Small intestine (tissue), 7 donors: ENCODE data around the gene PSMB1. TPM values are rescaled to one million over a fixed set of nuclear protein-coding genes. Genes with fewer than 3 reads are reported as not detected.
A peak's percentile ranks its signal among the peaks of the same experiment; 100 is the strongest.
"Not testable (repeated sequence)": the region's sequence is repeated elsewhere in the genome, so short reads cannot be mapped to it uniquely, and the experiment has no call there.

Source experiments
- DNase-seq, 2 donors: peaks; one replicate each; pipeline versions ENCODE4 v3.0.0 to v3.0.0-alpha.2; 2013
- FAIRE-seq: peaks from 2 replicates; lab custom pipeline; 2012; peaks lifted over from hg19 to GRCh38; lab: Jason Lieb, UNC
- H3K27ac ChIP-seq, 3 donors: one replicate each; pipeline ENCODE4 v1.5.1; 2013; ENCODE audit warnings: low read length in 2 of 3, mild to moderate bottlenecking in 2 of 3, control low read depth in 1 of 3, inconsistent platforms in 1 of 3, low read depth in 1 of 3, moderate library complexity in 1 of 3
- H3K27me3 ChIP-seq, 3 donors: one replicate each; pipeline ENCODE4 v1.6.1; 2013; ENCODE audit warnings: low read length in 3 of 3, inconsistent platforms in 1 of 3; ENCODE audit not compliant: control insufficient read depth in 3 of 3, insufficient read depth in 3 of 3
- H3K36me3 ChIP-seq, 3 donors: one replicate each; pipeline ENCODE4 v1.6.1; 2013; ENCODE audit warnings: low read length in 3 of 3, inconsistent platforms in 1 of 3, low read depth in 1 of 3, mild to moderate bottlenecking in 1 of 3, moderate library complexity in 1 of 3; ENCODE audit not compliant: control insufficient read depth in 3 of 3, insufficient read depth in 2 of 3
- H3K4me1 ChIP-seq, 3 donors: one replicate each; pipeline ENCODE4 v1.6.1; 2013; ENCODE audit warnings: low read length in 2 of 3, inconsistent platforms in 1 of 3, low read depth in 1 of 3, mild to moderate bottlenecking in 1 of 3, moderate library complexity in 1 of 3; ENCODE audit not compliant: control insufficient read depth in 3 of 3, insufficient read depth in 2 of 3
- H3K4me3 ChIP-seq, 3 donors: one replicate each; pipeline ENCODE4 v1.5.1; 2013; ENCODE audit warnings: low read length in 3 of 3, control low read depth in 1 of 3, inconsistent platforms in 1 of 3, low read depth in 1 of 3, mild to moderate bottlenecking in 1 of 3, moderate library complexity in 1 of 3
- H3K9me3 ChIP-seq, 2 donors: one replicate each; pipeline ENCODE4 v1.6.1; 2013; ENCODE audit warnings: low read depth in 1 of 2, low read length in 1 of 2; ENCODE audit not compliant: control insufficient read depth in 2 of 2, insufficient read depth in 1 of 2
- WGBS, 3 donors: extraction: QIAGEN DNeasy Blood & Tissue Kit; methylation state at CpG; one replicate each; pipeline ENCODE4 v1.1.7; 2013; 5-methylcytosine and 5-hydroxymethylcytosine counted together
- polyA plus RNA-seq, 4 donors: library from polyadenylated mRNA; stranded (reverse) in 3 of 4; unstranded in 1 of 4; fragments of 200-250 nt in 3 of 4; fragments of 120-200 nt in 1 of 4; gene quantifications; one replicate each; pipeline versions ENCODE4 v1.2.1 to v1.2.3, GENCODE V29; 2013
- donor health status: healthy with polysubstance abuse.
- donor health status: control.
- donor health status: control.
- donor health status: Bipolar disorder and iron deficiency.
- donor health status: healthy.

Gene PSMB1
- polyA plus RNA-seq, 4 donors, result 198 to 314 (median 308) TPM

DNA sequence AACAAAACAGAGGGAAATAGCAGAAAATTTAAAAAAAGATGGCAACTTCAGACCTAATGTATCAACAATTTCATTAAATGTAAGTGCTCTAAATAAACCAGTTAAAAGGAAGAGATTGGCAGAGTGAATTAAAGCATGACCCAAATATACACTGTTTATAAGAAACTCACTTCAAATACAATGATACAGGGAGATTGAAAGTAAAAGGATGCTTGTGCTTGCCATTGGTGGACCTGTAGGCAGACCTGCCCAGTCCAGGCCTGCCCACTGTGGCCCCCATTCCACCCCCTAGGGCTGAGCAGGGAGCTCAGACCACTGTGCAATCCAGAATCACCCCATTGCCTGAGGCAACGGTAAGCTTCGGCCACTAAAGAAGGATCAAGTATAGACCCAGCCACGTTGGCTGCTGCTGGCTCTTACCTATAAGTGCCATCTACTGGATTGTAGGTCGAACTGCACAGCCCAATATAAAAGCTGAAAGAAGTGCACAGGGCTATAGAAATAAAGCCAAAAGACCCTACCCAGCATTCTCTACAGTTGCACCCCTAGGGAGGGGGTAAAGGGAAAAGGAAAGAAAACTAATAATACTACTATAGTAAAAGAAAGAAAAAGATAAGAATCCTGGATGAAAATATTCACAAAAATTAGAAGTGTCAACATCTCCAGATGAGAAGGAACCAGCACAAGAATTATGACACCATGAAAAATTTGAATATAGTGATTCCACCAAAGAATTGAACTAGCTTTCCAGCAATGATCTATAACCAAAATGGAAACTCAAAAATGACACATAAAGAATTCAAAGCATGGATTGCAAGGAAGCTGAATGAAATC is 36.1 kb downstream of the PSMB1 start:
- DNase-seq, result peak; percentile 54 to 56
- FAIRE-seq, result no peak
- Histone ChIP-seq H3K27me3 (no peaks in the 10 kb centered on the region), H3K9me3 (peaks cover 0 to 2% of the 10 kb centered on the region in 2 donors), H3K4me1 (no peaks in the 10 kb centered on the region), H3K27ac (no peak overlapping the region), H3K36me3 (no peaks in the 10 kb centered on the region), H3K4me3 (no peak overlapping the region)
- 0 to 1% (median 0%) methylated on average over 4 of the region's 4 CpGs for WGBS, 3 donors

DNA sequence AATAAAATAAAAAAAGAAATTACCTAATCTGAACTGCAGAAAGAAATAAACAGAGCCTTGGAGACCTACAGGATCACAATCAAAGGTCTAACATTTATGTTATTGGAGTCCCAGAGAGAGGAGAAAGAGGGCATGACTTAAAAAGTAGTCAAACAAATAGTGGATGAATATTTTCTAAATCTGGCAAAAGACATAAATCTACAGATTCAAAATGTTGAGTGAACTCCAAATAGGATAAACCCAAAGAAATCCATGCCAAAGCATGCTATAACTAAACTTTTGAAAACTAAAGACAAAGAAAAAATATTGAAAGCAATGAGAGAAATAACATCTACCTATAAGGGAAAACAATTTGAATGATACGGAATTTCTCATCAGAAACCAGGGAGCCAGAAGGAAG is 38.2 kb downstream of the PSMB1 start:
- no peak for FAIRE-seq

DNA sequence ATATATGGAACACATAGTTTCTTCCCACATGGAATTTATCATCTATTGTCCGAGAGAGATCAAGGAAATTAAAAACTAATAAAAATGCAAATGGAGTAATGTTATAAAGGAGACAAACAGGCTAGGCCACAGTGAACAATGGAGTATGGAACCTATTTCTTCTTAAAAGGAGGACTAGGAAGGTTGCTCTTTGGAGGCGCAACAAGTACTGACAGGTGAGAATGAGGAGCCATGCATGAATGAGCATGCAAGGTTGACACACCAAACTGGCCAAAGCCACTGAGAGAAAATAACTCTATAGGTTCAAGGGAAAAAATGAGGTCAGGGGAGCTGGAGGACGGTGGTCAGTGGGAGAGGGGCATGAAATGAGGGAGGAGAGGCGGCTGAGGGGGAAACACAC is 40.9 kb downstream of the PSMB1 start:
- H3K9me3 ChIP-seq, result peaks cover 0 to 2% of the 10 kb centered on the region in 2 donors

More for the DNA sequence above, 38.2 kb downstream of the PSMB1 start:
- 84 to 93% (median 86%) methylated on average over 1 of the region's 1 CpG for WGBS, 3 donors
- no peaks in the 10 kb centered on the region for H3K36me3 ChIP-seq
- H3K9me3 ChIP-seq, result peaks cover 0 to 2% of the 10 kb centered on the region in 2 donors
- DNase-seq, result no peak
- no peak overlapping the region for H3K4me3 ChIP-seq
- no peak overlapping the region for H3K27ac ChIP-seq
- no peaks in the 10 kb centered on the region for H3K4me1 ChIP-seq
- H3K27me3 ChIP-seq, result no peaks in the 10 kb centered on the region

DNA sequence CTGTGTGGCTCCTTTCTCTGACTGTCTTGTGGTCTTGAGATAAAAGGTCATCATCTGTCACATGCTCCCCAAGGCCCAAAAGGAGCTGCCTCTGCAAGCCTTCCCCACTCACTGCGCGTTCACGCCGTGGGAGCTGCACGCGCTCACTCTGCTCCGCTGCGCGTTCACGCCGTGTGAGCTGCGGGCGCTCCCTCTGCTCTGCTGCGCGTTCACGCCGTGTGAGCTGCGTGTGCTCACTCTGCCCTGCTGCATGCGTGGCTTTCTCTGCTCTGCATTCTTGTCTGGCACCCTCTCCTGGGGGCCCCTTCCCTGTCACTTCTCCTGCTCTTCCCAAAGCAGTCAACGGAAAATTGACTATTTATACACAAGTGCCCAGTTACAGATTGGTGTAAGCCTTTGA is 42.5 kb downstream of the PSMB1 start:
- Histone ChIP-seq H3K9me3 (no peaks in the 10 kb centered on the region), H3K36me3 (no peaks in the 10 kb centered on the region)
- WGBS, 3 donors, result 93 to 94% (median 93%) methylated on average over 20 of the region's 20 CpGs

More for the DNA sequence above, 40.9 kb downstream of the PSMB1 start:
- Histone ChIP-seq H3K27ac (no peak overlapping the region), H3K36me3 (no peaks in the 10 kb centered on the region), H3K27me3 (no peaks in the 10 kb centered on the region), H3K4me3 (no peak overlapping the region), H3K4me1 (no peaks in the 10 kb centered on the region)
- FAIRE-seq (no peak), DNase-seq (no peak)
- WGBS, 3 donors, result 78 to 86% (median 80%) methylated on average over 4 of the region's 4 CpGs

GRCh38 chr6:170509723-170510018 is 43.4 kb downstream of the PSMB1 start:
- FAIRE-seq (no peak), DNase-seq (no peak)
- Histone ChIP-seq H3K27me3 (no peaks in the 10 kb centered on the region), H3K36me3 (no peaks in the 10 kb centered on the region), H3K4me1 (no peaks in the 10 kb centered on the region), H3K9me3 (no peaks in the 10 kb centered on the region), H3K27ac (no peak overlapping the region), H3K4me3 (no peak overlapping the region)
- 89 to 95% (median 93%) methylated on average over 3 of the region's 3 CpGs for WGBS, 3 donors

More for the DNA sequence above, 42.5 kb downstream of the PSMB1 start:
- no peak overlapping the region for H3K4me3 ChIP-seq
- H3K27me3 ChIP-seq, result no peaks in the 10 kb centered on the region
- DNase-seq (no peak), FAIRE-seq (no peak)
- no peak overlapping the region for H3K27ac ChIP-seq
- H3K4me1 ChIP-seq, result no peaks in the 10 kb centered on the region

DNA sequence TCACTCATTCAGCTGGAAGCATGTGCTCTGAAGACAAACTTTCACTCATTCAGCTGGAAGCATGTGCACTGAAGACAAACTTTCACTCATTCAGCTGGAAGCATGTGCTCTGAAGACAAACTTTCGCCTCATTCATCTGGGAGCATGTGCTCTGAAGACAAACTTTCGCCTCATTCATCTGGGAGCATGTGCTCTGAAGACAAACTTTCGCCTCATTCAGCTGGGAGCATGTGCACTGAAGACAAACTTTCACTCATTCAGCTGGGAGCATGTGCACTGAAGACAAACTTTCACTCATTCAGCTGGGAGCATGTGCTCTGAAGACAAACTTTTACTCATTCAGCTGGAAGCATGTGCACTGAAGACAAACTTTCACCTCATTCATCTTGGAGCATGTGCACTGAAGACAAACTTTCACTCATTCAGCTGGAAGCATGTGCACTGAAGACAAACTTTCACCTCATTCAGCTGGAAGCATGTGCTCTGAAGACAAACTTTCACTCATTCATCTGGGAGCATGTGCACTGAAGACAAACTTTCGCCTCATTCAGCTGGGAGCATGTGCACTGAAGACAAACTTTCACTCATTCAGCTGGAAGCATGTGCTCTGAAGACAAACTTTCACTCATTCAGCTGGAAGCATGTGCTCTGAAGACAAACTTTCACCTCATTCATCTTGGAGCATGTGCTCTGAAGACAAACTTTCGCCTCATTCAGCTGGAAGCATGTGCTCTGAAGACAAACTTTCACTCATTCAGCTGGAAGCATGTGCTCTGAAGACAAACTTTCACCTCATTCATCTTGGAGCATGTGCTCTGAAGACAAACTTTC is 44.0 kb downstream of the PSMB1 start:
- not testable (repeated sequence) for H3K27ac ChIP-seq, DNase-seq, H3K27me3 ChIP-seq, H3K4me1 ChIP-seq, H3K4me3 ChIP-seq, H3K36me3 ChIP-seq, FAIRE-seq, H3K9me3 ChIP-seq
- WGBS, 3 donors, result 81 to 88% (median 81%) methylated on average over 5 of the region's 5 CpGs

DNA sequence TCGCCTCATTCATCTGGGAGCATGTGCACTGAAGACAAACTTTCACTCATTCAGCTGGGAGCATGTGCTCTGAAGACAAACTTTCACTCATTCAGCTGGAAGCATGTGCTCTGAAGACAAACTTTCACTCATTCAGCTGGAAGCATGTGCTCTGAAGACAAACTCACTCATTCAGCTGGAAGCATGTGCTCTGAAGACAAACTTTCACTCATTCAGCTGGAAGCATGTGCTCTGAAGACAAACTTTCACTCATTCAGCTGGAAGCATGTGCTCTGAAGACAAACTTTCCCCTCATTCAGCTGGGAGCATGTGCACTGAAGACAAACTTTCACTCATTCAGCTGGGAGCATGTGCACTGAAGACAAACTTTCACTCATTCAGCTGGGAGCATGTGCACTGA is 44.8 kb downstream of the PSMB1 start:
- H3K36me3 ChIP-seq, FAIRE-seq, H3K4me1 ChIP-seq, DNase-seq, H3K9me3 ChIP-seq, H3K27me3 ChIP-seq, H3K4me3 ChIP-seq, H3K27ac ChIP-seq: not testable (repeated sequence)
- 80% methylated on average over 1 of the region's 1 CpG; no CpG with 5 or more reads in 2 of the 3 donors for WGBS, 3 donors

- FAIRE-seq, result not testable (repeated sequence)
- 88 to 98% (median 92%) methylated on average over 2 of the region's 2 CpGs for WGBS, 3 donors
These were observed 45.4 kb downstream of the PSMB1 start for GRCh38 chr6:170507728-170508127.

More at GRCh38 chr6:170507728-170508127, 45.4 kb downstream of the PSMB1 start:
- not testable (repeated sequence) for H3K4me3 ChIP-seq, H3K36me3 ChIP-seq, H3K27me3 ChIP-seq, H3K27ac ChIP-seq, DNase-seq, H3K9me3 ChIP-seq, H3K4me1 ChIP-seq
